HepG2 (cell line): ENCODE data around the gene SLX1A. TPM values are rescaled to one million over a fixed set of nuclear protein-coding genes. Genes with fewer than 3 reads are reported as not detected.
A peak's percentile ranks its signal among the peaks of the same experiment; 100 is the strongest.
"Not testable (repeated sequence)": the region's sequence is repeated elsewhere in the genome, so short reads cannot be mapped to it uniquely, and the experiment has no call there.

Experiments used
- ATAC-seq: fragments of 200-7000 bp; cut with Tn5 transposase; 3 replicates; pipeline ENCODE4 v1.9.1; 2020; ENCODE audit warnings: mild to moderate bottlenecking, moderate library complexity
- BruUV-seq: library from RNA; stranded (reverse); fragments of 400-500 nt; replicated peaks from 2 replicates; lab custom pipeline; 2021; lab: Mats Ljungman, UMichigan
- CTCF ChIA-PET: fragments of 300-600 bp; formaldehyde crosslinking; extraction: SDS; loops from one replicate; lab custom pipeline; 2021; ENCODE audit warnings: low total read pairs, inconsistent platforms, low intra/inter-chr PET ratio; lab: Yijun Ruan, JAX
- POLR2A ChIA-PET: fragments of 350-600 bp; sonication (Branson Sonifier 250); formaldehyde crosslinking; loops from one replicate; lab custom pipeline; 2020; ENCODE audit warnings: antibody characterized with exemption, inconsistent platforms; lab: Yijun Ruan, JAX
- DNase-seq: peaks from one replicate; pipeline ENCODE4 v3.0.0-alpha.2; 2015; ENCODE audit warnings: low spot score
- FAIRE-seq: peaks from 3 replicates; lab custom pipeline; 2011; peaks lifted over from hg19 to GRCh38; lab: Jason Lieb, UNC
- H2AFZ ChIP-seq: one replicate; pipeline ENCODE4 v1.6.1; 2011; ENCODE audit warnings: low read length, inconsistent platforms
- H3K27ac ChIP-seq: fragments of 300-600 bp; 3 replicates; pipeline ENCODE4 v1.8.0; 2011; ENCODE audit warnings: mixed run types, mild to moderate bottlenecking, mixed read lengths, low read length, inconsistent platforms; ENCODE audit not compliant: insufficient read depth; ENCODE audit errors: extremely low read length
- H3K27me3 ChIP-seq, 2 experiments: fragments of 200-600 bp in 1 of 2; 2 replicates in 1 of 2; 3 replicates in 1 of 2; pipeline versions ENCODE4 v1.6.0 to v1.8.0; 2011; ENCODE audit warnings: low read length in 2 of 2, mild to moderate bottlenecking in 2 of 2, moderate library complexity in 2 of 2, inconsistent platforms in 1 of 2; ENCODE audit not compliant: insufficient read depth in 2 of 2, control insufficient read depth in 1 of 2
- H3K36me3 ChIP-seq, 2 experiments: fragments of 200-600 bp in 1 of 2; replicated peaks in 1 of 2; 2 replicates in 1 of 2; 3 replicates in 1 of 2; pipeline versions ENCODE4 v1.5.1 to v1.8.0; 2011; ENCODE audit warnings: low read length in 2 of 2, inconsistent platforms in 1 of 2; ENCODE audit not compliant: insufficient read depth in 2 of 2, control insufficient read depth in 1 of 2
- H3K4me1 ChIP-seq: 2 replicates; pipeline ENCODE4 v1.5.1; 2012; ENCODE audit warnings: low read length, inconsistent platforms; ENCODE audit not compliant: insufficient read depth
- H3K4me2 ChIP-seq: 2 replicates; pipeline ENCODE4 v1.6.0; 2011; ENCODE audit warnings: low read depth, low read length, inconsistent platforms
- H3K4me3 ChIP-seq, 3 experiments: fragments of 200-600 bp in 1 of 3; sonication (generic), shearing (Covaris generic) in 1 of 3; replicated peaks in 1 of 3; 2 replicates each; pipeline ENCODE4 v1.5.1; 2011 to 2016; ENCODE audit warnings: low read length in 3 of 3, inconsistent platforms in 2 of 3, low read depth in 2 of 3, mild to moderate bottlenecking in 2 of 3, control low read depth in 1 of 3, mixed read lengths in 1 of 3; ENCODE audit not compliant: insufficient read depth in 1 of 3
- H3K79me2 ChIP-seq: one replicate; pipeline ENCODE4 v1.6.1; 2011; ENCODE audit warnings: low read length, inconsistent platforms; ENCODE audit not compliant: insufficient read depth
- H3K9ac ChIP-seq: 2 replicates; pipeline ENCODE4 v1.6.0; 2011; ENCODE audit warnings: mild to moderate bottlenecking, low read depth, low read length, inconsistent platforms; ENCODE audit not compliant: insufficient read depth
- H3K9me3 ChIP-seq: 2 replicates; pipeline ENCODE4 v1.5.1; 2012; ENCODE audit warnings: mild to moderate bottlenecking, low read length
- H4K20me1 ChIP-seq: 2 replicates; pipeline ENCODE4 v1.6.0; 2011; ENCODE audit warnings: inconsistent platforms, mild to moderate bottlenecking, low read length, moderate library complexity; ENCODE audit not compliant: insufficient read depth
- AGO2 ChIP-seq: fragments of 200-400 bp; formaldehyde crosslinking; optimal IDR thresholded peaks from 2 replicates; pipeline ENCODE3; 2017; ENCODE audit warnings: mild to moderate bottlenecking, low read depth, low read length, moderate library complexity
- ZNF629 ChIP-seq: sonication (generic); formaldehyde crosslinking; conservative IDR thresholded peaks from 2 replicates; pipeline ENCODE4 v1.5.0; 2020; ENCODE audit warnings: missing genetic modification reagents
- ZNF720 ChIP-seq: sonication (generic); formaldehyde crosslinking; IDR thresholded peaks from 2 replicates; pipeline ENCODE4 v1.4.0; 2020; ENCODE audit warnings: missing genetic modification reagents
- WGBS: methylation state at CpG from one replicate; pipeline ENCODE4 v1.1.6; 2017; ENCODE audit warnings: low lambda C conversion rate; 5-methylcytosine and 5-hydroxymethylcytosine counted together
- in situ Hi-C: cut with HindIII; loops from 2 replicates; pipeline ENCODE4 v1.10.0; 2017; ENCODE audit warnings: low pct_unique_long_range_greater_than_20kb; ENCODE audit not compliant: extremely low pct_ligation_motif_present
- intact Hi-C: fragments of 100-400 bp; cut with micrococcal nuclease; formaldehyde crosslinking; loops from one replicate; pipeline ENCODE4 v1.10.0; 2022; ENCODE audit not compliant: unreplicated experiment
- polyA plus RNA-seq, 8 experiments: library from polyadenylated mRNA; depleted of rRNA in 3 of 8; stranded (reverse) in 7 of 8; unstranded in 1 of 8; fragments of >200 nt; fragmentation: Illumina TruSeq in 4 of 8; extraction: Trizol in 4 of 8; gene quantifications; 2 replicates each; pipeline versions ENCODE4 v1.2.1 to v1.2.3, GENCODE V29; 2011 to 2016; ENCODE audit warnings: low read depth in 4 of 8, missing spikeins in 1 of 8, mixed read lengths in 1 of 8; ENCODE audit not compliant: insufficient read depth in 1 of 8
- total RNA-seq, 5 experiments: library from RNA; depleted of rRNA; stranded (reverse); fragments of >200 nt; fragmentation: Illumina TruSeq; extraction: Trizol; gene quantifications; 2 replicates each; pipeline ENCODE4 v1.2.3, GENCODE V29; 2016; ENCODE audit warnings: low read depth in 1 of 5

Gene SLX1A
- total and polyA plus RNA-seq, 2 of the 13 experiments (the other 11 are each of a cell fraction or from before 2014, with no cell fraction given) = 12.0 to 37.1 TPM

GRCh38 chr16:30187971-30188561 lies 5.6 kb upstream of the SLX1A start:
- Histone ChIP-seq H3K79me2 (no peaks in the 10 kb centered on the region), H3K27ac (no peak overlapping the region), H3K4me2 (no peak overlapping the region), H3K9me3 (no peaks in the 10 kb centered on the region), H3K4me3 (no peak overlapping the region), H3K36me3 (no peaks in the 10 kb centered on the region), H2AFZ (no peak overlapping the region), H3K4me1 (peaks cover 24% of the 10 kb centered on the region), H3K9ac (no peak overlapping the region), H4K20me1 (no peaks in the 10 kb centered on the region), H3K27me3 (no peaks in the 10 kb centered on the region)
- POLR2A ChIA-PET = no interaction called here
- WGBS = 100% methylated on average over 12 of the region's 23 CpGs
- no TSS peak for BruUV-seq
- FAIRE-seq (no peak), DNase-seq (no peak), ATAC-seq (no peak)
- CTCF ChIA-PET = no interaction called here
- in situ Hi-C loops = no loop called here
- intact Hi-C loops = no loop called here
- 0 out of 2 replicates have a peak, but pooled peaks have one; percentile 15 for TF ChIP-seq ZNF629 (CRISPR knock-in tag)
- no peak for TF ChIP-seq ZNF720 (CRISPR knock-in tag)
- peak; percentile 75 for TF ChIP-seq AGO2

GRCh38 chr16:30191158-30191557 lies 2.5 kb upstream of the SLX1A start:
- intact Hi-C loops, H3K4me3 ChIP-seq: not testable (repeated sequence)

GRCh38 chr16:30193098-30193497 lies 577 bp upstream of the SLX1A start:
- POLR2A ChIA-PET, CTCF ChIA-PET, DNase-seq, H2AFZ ChIP-seq, H3K9ac ChIP-seq, intact Hi-C loops, H3K27me3 ChIP-seq, BruUV-seq, in situ Hi-C loops, H3K9me3 ChIP-seq, H3K4me3 ChIP-seq, H3K4me1 ChIP-seq, H4K20me1 ChIP-seq, H3K27ac ChIP-seq, H3K36me3 ChIP-seq, H3K79me2 ChIP-seq, H3K4me2 ChIP-seq: not testable (repeated sequence)
- FAIRE-seq (peak; percentile 43), ATAC-seq (peak; percentile 49)
- no CpG with 5 or more reads among the region's 21 CpGs for WGBS

More at GRCh38 chr16:30191158-30191557, 2.5 kb upstream of the SLX1A start:
- H3K4me1 ChIP-seq, H3K9ac ChIP-seq, ATAC-seq, BruUV-seq, H4K20me1 ChIP-seq, CTCF ChIA-PET, POLR2A ChIA-PET, H2AFZ ChIP-seq, H3K36me3 ChIP-seq, H3K9me3 ChIP-seq, DNase-seq, H3K4me2 ChIP-seq, in situ Hi-C loops, H3K27me3 ChIP-seq, FAIRE-seq, H3K27ac ChIP-seq, H3K79me2 ChIP-seq: not testable (repeated sequence)
- 97% methylated on average over 6 of the region's 12 CpGs for WGBS

GRCh38 chr16:30194172-30194925 lies 674 bp downstream of the SLX1A start:
- peak overlapping the region; percentile 61 for H3K4me2 ChIP-seq
- peak overlapping the region in 2 of 3 experiments; percentile 60 to 71; a peak in 3 of 6 replicates for H3K4me3 ChIP-seq
- POLR2A ChIA-PET, H4K20me1 ChIP-seq, in situ Hi-C loops, H3K27ac ChIP-seq, FAIRE-seq, H2AFZ ChIP-seq, H3K9me3 ChIP-seq, H3K79me2 ChIP-seq, CTCF ChIA-PET, intact Hi-C loops, H3K27me3 ChIP-seq, H3K36me3 ChIP-seq, DNase-seq, H3K4me1 ChIP-seq: not testable (repeated sequence)
- ATAC-seq = peak; percentile 84
- H3K9ac ChIP-seq = peak overlapping the region; percentile 29; the same call in 1 of the 2 replicates
- WGBS = 40% methylated on average over 14 of the region's 60 CpGs
- TSS peak; percentile 96 for BruUV-seq
